ENCODE data around the gene KDM4B. TPM values are rescaled to one million over a fixed set of nuclear protein-coding genes. Genes with fewer than 3 reads are reported as not detected.

The KDM4B gene
- total RNA-seq, 1 experiment from 2014 or later: 43.7 TPM

DNA sequence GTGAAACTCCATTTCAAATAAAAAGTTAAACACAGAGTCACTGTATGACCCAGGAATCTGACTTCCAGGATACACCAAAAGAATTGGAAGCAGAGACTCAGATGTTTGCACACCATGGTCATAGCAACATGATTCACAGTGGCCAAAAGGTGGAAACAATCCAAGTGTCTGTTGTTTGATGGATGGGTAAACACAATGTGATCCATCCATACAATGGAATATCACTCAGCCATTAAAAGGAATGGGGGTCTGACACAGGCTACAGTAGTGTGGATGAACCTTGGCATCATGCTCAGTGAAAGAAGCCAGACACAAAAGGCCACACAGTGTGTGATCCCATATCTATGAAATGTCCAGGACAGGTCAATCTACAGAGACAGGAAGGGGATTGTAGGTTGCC is 197.3 kb downstream of the KDM4B start:
- Histone ChIP-seq H3K14ac (ENCODE audit: insufficient read depth, low read length) (no peak overlapping the region), H2BK15ac (ENCODE audit: low read depth, low read length) (no peak overlapping the region), H4K91ac (ENCODE audit: insufficient read length, low read depth, low read length) (no peak overlapping the region), H3K27me3 (ENCODE audit: insufficient read depth, low read length) (no peaks in the 10 kb centered on the region), H3K27ac (ENCODE audit: insufficient read length, low read depth, low read length) (no peak overlapping the region), H2BK5ac (ENCODE audit: insufficient read length, low read length) (no peak overlapping the region), H3K18ac (ENCODE audit: insufficient read length, low read depth, low read length) (no peak overlapping the region), H3K79me2 (ENCODE audit: insufficient read depth, low read length) (no peaks in the 10 kb centered on the region), H3K4ac (ENCODE audit: low read depth, low read length) (no peak overlapping the region), H3K56ac (ENCODE audit: insufficient read length, low read depth, low read length) (no peak overlapping the region), H3T11ph (ENCODE audit: low read length) (no peak overlapping the region), H3K9me3 (ENCODE audit: control insufficient read depth, low read depth, low read length) (no peaks in the 10 kb centered on the region), H3K4me2 (ENCODE audit: insufficient read depth, insufficient read length, low read length) (no peak overlapping the region), H4K5ac (ENCODE audit: insufficient read length, low read depth, low read length) (no peak overlapping the region), H2AFZ (ENCODE audit: low read length) (no peak overlapping the region), H2BK20ac (ENCODE audit: low read depth, low read length, poor library complexity, severe bottlenecking) (no peak overlapping the region), H2BK120ac (ENCODE audit: low read depth, low read length, poor library complexity, severe bottlenecking) (no peak overlapping the region), H2AK5ac (ENCODE audit: insufficient read length, low read length) (no peak overlapping the region), H3K23ac (ENCODE audit: insufficient read length, low read depth, low read length) (no peak overlapping the region), H3K4me1 (ENCODE audit: insufficient read depth, low read length) (peaks cover 6% of the 10 kb centered on the region; the same call in 1 of the 2 replicates), H3K79me1 (ENCODE audit: insufficient read depth, low read depth, low read length, poor library complexity, severe bottlenecking) (no peaks in the 10 kb centered on the region), H3K23me2 (ENCODE audit: insufficient read length, low read depth, low read length, poor library complexity, severe bottlenecking) (no peaks in the 10 kb centered on the region), H4K8ac (replicated peaks; ENCODE audit: insufficient read length, low read depth, low read length) (no peak overlapping the region), H4K20me1 (ENCODE audit: control insufficient read depth, insufficient read depth, insufficient read length) (no peaks in the 10 kb centered on the region), H2BK12ac (ENCODE audit: insufficient read length, low read depth, low read length) (no peak overlapping the region), H3K9ac (ENCODE audit: extremely low read depth, insufficient read length, low read length) (no peak overlapping the region)
- no peak overlapping the region for H3K27ac Mint-ChIP-seq
- peaks cover 3 to 24% (median 9%) of the 10 kb centered on the region in 3 experiments; a peak in 6 of 7 replicates for H3K36me3 Mint-ChIP-seq (ENCODE audit: insufficient read depth in 1 of 3, low read depth in 3 of 3)
- H3K9me3 Mint-ChIP-seq: peaks cover 14 to 18% of the 10 kb centered on the region in 2 experiments
- H3K4me1 Mint-ChIP-seq: peaks cover 25 to 31% of the 10 kb centered on the region in 2 experiments
- TF ChIP-seq, protein P1, sequence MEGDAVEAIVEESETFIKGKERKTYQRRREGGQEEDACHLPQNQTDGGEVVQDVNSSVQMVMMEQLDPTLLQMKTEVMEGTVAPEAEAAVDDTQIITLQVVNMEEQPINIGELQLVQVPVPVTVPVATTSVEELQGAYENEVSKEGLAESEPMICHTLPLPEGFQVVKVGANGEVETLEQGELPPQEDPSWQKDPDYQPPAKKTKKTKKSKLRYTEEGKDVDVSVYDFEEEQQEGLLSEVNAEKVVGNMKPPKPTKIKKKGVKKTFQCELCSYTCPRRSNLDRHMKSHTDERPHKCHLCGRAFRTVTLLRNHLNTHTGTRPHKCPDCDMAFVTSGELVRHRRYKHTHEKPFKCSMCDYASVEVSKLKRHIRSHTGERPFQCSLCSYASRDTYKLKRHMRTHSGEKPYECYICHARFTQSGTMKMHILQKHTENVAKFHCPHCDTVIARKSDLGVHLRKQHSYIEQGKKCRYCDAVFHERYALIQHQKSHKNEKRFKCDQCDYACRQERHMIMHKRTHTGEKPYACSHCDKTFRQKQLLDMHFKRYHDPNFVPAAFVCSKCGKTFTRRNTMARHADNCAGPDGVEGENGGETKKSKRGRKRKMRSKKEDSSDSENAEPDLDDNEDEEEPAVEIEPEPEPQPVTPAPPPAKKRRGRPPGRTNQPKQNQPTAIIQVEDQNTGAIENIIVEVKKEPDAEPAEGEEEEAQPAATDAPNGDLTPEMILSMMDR (conservative IDR thresholded peaks at IDR 0.05): no peak
- no peak for DNase-seq
- H3K4me3 Mint-ChIP-seq: no peak overlapping the region
- peaks cover 26% of the 10 kb centered on the region for H3K27me3 Mint-ChIP-seq (ENCODE audit: low read depth)
